ENCODE results near the gene KIAA2012.

The KIAA2012 gene

GRCh38 chr2:202049092-202049728 is 23.8 kb upstream of the KIAA2012 start:
- H3K27ac ChIP-seq (ENCODE audit: low read length), result no peak overlapping the region
- H3K9me3 ChIP-seq (replicated peaks; ENCODE audit: insufficient read depth, low read length), result no peaks in the 10 kb centered on the region
- no peak for TF ChIP-seq EZH2phosphoT487 (IDR thresholded peaks at IDR 0.05; ENCODE audit: low read length)
- no peaks in the 10 kb centered on the region for H3K36me3 ChIP-seq (replicated peaks; ENCODE audit: insufficient read depth, low read length)
- no peaks in the 10 kb centered on the region for H3K4me1 ChIP-seq (ENCODE audit: low read length)
- DNase-seq, result no peak
- H3K4me2 ChIP-seq (ENCODE audit: low read depth, low read length), result no peak overlapping the region
- H3K27me3 ChIP-seq (replicated peaks; ENCODE audit: insufficient read depth, low read length), result no peaks in the 10 kb centered on the region
- no peaks in the 10 kb centered on the region for H3K79me2 ChIP-seq (ENCODE audit: low read length)
- no peak overlapping the region for H3K9ac ChIP-seq (ENCODE audit: low read length)
- H4K20me1 ChIP-seq (ENCODE audit: insufficient read depth, low read length), result no peaks in the 10 kb centered on the region
- no peak overlapping the region for H2AFZ ChIP-seq (ENCODE audit: low read length)
- H3F3A ChIP-seq (ENCODE audit: insufficient read depth, low read length), result no peaks in the 10 kb centered on the region
- H3K9me2 ChIP-seq (replicated peaks; ENCODE audit: insufficient read depth, low read length), result no peaks in the 10 kb centered on the region
- no peak overlapping the region for H3K4me3 ChIP-seq (ENCODE audit: low read length)

- Histone ChIP-seq H3K27ac (ENCODE audit: low read length) (no peak overlapping the region), H3K4me2 (ENCODE audit: low read depth, low read length) (no peak overlapping the region), H3K36me3 (replicated peaks; ENCODE audit: insufficient read depth, low read length) (no peaks in the 10 kb centered on the region), H3K9ac (ENCODE audit: low read length) (no peak overlapping the region), H3K4me3 (ENCODE audit: low read length) (no peak overlapping the region), H3K9me3 (replicated peaks; ENCODE audit: insufficient read depth, low read length) (no peaks in the 10 kb centered on the region), H3K27me3 (replicated peaks; ENCODE audit: insufficient read depth, low read length) (no peaks in the 10 kb centered on the region), H3K9me2 (replicated peaks; ENCODE audit: insufficient read depth, low read length) (no peaks in the 10 kb centered on the region), H3K4me1 (ENCODE audit: low read length) (no peaks in the 10 kb centered on the region), H4K20me1 (ENCODE audit: insufficient read depth, low read length) (no peaks in the 10 kb centered on the region), H3K79me2 (ENCODE audit: low read length) (no peaks in the 10 kb centered on the region), H2AFZ (ENCODE audit: low read length) (no peak overlapping the region), H3F3A (ENCODE audit: insufficient read depth, low read length) (no peaks in the 10 kb centered on the region)
- DNase-seq, result no peak
- TF ChIP-seq CTCF (IDR thresholded peaks at IDR 0.05; ENCODE audit: low read length) (no peak), EZH2 (optimal IDR thresholded peaks at IDR 0.05; ENCODE audit: low read depth, low read length) (no peak), EZH2phosphoT487 (IDR thresholded peaks at IDR 0.05; ENCODE audit: low read length) (no peak)
Observed at GRCh38 chr2:202049840-202050239, 23.2 kb upstream of the KIAA2012 start.

- TF ChIP-seq EZH2phosphoT487 (IDR thresholded peaks at IDR 0.05; ENCODE audit: low read length) (no peak), CTCF (IDR thresholded peaks at IDR 0.05; ENCODE audit: low read length) (no peak), EZH2 (optimal IDR thresholded peaks at IDR 0.05; ENCODE audit: low read depth, low read length) (no peak)
Observed at GRCh38 chr2:202050652-202051051, 22.4 kb upstream of the KIAA2012 start.

GRCh38 chr2:202051499-202052161 is 21.4 kb upstream of the KIAA2012 start:
- TF ChIP-seq EZH2phosphoT487 (IDR thresholded peaks at IDR 0.05; ENCODE audit: low read length) (no peak), CTCF (IDR thresholded peaks at IDR 0.05; ENCODE audit: low read length) (no peak), EZH2 (optimal IDR thresholded peaks at IDR 0.05; ENCODE audit: low read depth, low read length) (no peak)
- Histone ChIP-seq H3K79me2 (ENCODE audit: low read length) (no peaks in the 10 kb centered on the region), H3K9ac (ENCODE audit: low read length) (no peak overlapping the region), H3K9me3 (replicated peaks; ENCODE audit: insufficient read depth, low read length) (no peaks in the 10 kb centered on the region), H3F3A (ENCODE audit: insufficient read depth, low read length) (no peaks in the 10 kb centered on the region), H3K4me2 (ENCODE audit: low read depth, low read length) (no peak overlapping the region), H4K20me1 (ENCODE audit: insufficient read depth, low read length) (no peaks in the 10 kb centered on the region), H3K4me3 (ENCODE audit: low read length) (no peak overlapping the region), H3K36me3 (replicated peaks; ENCODE audit: insufficient read depth, low read length) (no peaks in the 10 kb centered on the region), H3K4me1 (ENCODE audit: low read length) (no peaks in the 10 kb centered on the region), H3K27me3 (replicated peaks; ENCODE audit: insufficient read depth, low read length) (no peaks in the 10 kb centered on the region), H3K27ac (ENCODE audit: low read length) (no peak overlapping the region), H2AFZ (ENCODE audit: low read length) (no peak overlapping the region), H3K9me2 (replicated peaks; ENCODE audit: insufficient read depth, low read length) (no peaks in the 10 kb centered on the region)
- no peak for DNase-seq

More at GRCh38 chr2:202050652-202051051, 22.4 kb upstream of the KIAA2012 start:
- Histone ChIP-seq H3K4me2 (ENCODE audit: low read depth, low read length) (no peak overlapping the region), H3K4me1 (ENCODE audit: low read length) (no peaks in the 10 kb centered on the region), H3K79me2 (ENCODE audit: low read length) (no peaks in the 10 kb centered on the region), H3F3A (ENCODE audit: insufficient read depth, low read length) (no peaks in the 10 kb centered on the region), H2AFZ (ENCODE audit: low read length) (no peak overlapping the region), H3K4me3 (ENCODE audit: low read length) (no peak overlapping the region), H3K9me3 (replicated peaks; ENCODE audit: insufficient read depth, low read length) (no peaks in the 10 kb centered on the region), H3K36me3 (replicated peaks; ENCODE audit: insufficient read depth, low read length) (no peaks in the 10 kb centered on the region), H3K27me3 (replicated peaks; ENCODE audit: insufficient read depth, low read length) (no peaks in the 10 kb centered on the region), H4K20me1 (ENCODE audit: insufficient read depth, low read length) (no peaks in the 10 kb centered on the region), H3K9ac (ENCODE audit: low read length) (no peak overlapping the region), H3K9me2 (replicated peaks; ENCODE audit: insufficient read depth, low read length) (no peaks in the 10 kb centered on the region), H3K27ac (ENCODE audit: low read length) (no peak overlapping the region)
- no peak for DNase-seq
